Umbilical cord (tissue), 2 donors: ENCODE data around the gene BMAL1. TPM values are rescaled to one million over a fixed set of nuclear protein-coding genes. Genes with fewer than 3 reads are reported as not detected.
"Not testable (repeated sequence)": the region's sequence is repeated elsewhere in the genome, so short reads cannot be mapped to it uniquely, and the experiment has no call there.

Experiments used
- DNase-seq: peaks from one replicate; pipeline ENCODE4 v3.0.0-alpha.2; 2015; ENCODE audit warnings: low spot score
- total RNA-seq: library from RNA; depleted of rRNA; stranded (reverse); fragments of >200 nt; gene quantifications from one replicate; pipeline ENCODE4 v1.2.3, GENCODE V29; 2014; ENCODE audit warnings: low replicate concordance; ENCODE audit not compliant: insufficient read depth

BMAL1 gene
- total RNA-seq: 48.6 TPM

DNA sequence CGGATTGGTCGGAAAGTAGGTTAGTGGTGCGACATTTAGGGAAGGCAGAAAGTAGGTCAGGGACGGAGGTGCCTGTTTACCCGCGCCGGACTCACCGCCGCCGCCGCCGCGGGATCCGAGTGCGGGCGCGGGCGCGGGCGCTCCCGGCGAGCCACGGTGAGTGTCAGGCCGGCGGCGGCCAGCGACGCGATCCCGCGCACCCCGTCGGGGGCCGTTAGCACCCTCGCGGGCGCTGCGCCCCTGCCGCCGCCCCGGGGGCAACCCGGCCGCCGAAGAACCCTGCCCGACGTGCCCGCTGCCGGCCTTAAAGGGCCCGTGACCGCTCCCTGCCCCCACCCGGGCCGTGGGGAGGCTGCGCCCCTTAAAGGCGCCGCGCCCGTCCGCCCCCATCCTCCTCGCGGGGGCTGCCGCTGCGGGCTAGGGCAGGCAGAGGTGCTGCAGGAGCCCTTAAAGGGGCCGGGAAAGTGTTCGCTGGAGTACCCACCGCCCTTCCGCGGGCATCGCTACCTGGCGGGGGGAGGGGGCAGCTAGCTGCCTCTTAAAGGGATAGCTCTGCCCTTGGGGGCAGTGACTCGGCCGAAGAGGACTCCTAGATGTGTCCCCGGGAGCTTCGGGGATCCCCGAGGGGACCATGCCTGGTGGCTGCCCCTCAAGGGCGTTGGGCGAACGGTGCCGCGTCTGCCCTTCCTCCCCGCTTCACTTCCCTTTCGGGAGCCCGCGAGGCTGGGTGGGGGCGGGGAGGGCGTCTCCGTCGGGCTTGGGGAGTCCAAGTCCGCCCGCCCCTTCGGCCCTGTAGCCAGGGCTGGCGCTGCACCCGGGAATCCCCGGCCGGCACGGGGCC, at the start of gene BMAL1:
Gene BMAL1 (plus strand): TSS at position 23 of the 841 bp plus-strand sequence. CDS start 76,519 bp downstream, outside the sequence.
- peak; percentile 30 for DNase-seq

DNA sequence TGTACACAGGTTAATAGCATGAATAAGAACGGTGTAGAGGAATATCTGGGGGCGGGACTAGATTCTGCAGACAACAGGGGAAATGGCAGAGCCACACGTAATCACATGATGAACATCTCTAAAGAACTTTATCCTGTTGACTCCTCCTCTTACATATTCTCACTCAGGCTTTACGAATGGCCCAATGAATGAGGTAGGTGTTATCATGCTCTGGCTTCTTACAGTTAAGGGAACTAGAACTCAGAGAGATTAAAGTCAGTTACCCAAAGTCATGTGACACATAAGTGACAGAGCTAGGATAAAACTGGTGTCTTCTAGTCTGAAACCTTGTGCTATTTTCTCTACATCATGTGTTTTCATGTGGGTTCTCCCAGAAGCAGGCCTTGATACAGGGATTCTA, 49.0 kb upstream of the BMAL1 start:
- no peak for DNase-seq

DNA sequence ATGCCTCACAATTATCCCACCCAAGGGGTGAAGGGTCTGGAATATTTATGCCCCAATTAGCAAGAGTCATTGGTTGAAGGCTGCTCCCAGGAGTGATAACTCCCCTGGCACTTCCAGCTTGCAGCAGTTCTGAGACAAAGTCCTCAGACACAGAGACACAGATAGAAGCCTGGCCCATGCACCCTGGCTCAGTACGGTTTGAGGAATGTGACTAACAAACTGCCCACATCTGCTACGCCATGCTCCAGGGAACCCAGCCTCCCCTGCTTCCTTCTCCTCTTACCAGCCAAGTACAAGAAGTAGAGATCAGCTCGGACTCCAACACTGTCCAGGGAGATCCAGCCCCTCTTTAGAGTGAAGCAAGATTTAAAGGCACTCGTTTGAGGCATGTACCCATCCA, 48.5 kb upstream of the BMAL1 start:
- DNase-seq: no peak

DNA sequence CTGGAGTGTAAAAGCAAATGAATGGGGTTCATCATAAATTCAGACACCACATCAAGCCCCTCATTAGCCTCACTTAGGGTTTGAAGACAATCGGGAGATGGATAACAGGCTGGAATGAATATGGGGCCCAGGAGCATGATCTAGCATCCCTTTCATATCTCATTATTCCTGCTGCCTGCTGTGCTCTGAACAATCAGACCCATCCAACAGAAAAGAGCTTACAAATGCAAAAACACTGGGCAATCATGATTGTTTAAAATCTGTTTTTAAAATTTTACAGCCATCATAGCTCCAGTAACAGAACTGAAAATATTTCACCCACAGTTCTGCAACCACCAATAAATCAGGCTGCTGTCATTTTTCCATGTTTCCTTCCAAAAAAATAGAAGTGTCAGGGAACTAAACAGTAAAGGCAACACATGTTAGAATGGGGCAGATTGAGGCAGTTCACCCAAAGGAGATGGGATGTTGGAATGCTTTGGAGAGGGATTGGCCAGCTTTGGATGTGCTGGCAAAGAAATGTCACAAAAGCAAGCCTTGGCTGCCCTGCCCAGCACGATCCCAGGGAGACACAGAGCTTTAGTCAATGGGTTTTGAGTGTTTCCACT, 47.8 kb upstream of the BMAL1 start:
- DNase-seq: no peak

DNA sequence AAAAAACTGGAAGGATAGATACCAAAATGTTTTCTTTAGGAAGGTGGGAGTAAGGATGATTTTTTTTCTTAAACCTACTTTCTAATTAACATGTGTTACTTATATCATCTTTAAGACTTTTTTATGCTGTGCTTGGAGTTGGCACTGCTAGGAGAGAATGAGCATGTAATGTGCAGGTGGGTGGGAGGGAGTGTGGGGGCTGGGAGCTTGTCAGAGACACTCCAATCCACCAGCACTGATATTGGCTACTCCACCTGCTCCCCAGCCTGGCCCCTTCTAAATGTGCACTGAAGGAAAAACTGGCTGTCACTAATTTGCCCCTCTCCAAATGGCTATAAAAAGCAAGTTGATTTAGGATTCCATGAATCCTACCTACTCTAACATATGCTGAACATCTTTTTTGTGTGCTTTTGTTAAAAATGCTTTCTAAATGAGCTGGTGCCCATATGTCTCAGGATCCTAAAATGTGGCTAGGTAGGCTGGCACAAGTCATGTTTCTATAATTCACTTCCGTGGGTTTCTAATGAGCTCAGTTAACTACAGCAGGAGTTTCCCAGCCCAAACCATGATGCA, 44.3 kb upstream of the BMAL1 start:
- no peak for DNase-seq

DNA sequence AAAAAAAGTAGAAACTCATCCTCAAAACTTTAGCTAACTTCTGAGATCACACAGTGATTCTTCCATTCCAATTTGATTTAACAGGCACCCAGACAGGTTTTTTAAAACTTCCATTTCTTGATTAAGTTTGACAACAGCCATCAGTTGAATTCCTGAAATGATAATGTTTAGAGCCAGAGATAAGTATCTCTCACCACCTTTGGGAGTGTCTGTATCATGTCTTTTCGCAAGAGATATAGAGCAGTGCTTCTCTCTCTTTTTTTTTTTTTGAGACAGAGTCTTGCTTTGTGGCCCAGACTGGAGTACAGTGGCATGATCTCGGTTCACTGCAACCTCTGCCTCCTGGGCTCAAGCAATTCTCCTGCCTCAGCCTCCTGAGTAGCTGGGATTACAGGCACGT, 41.7 kb upstream of the BMAL1 start:
- peak; percentile 22 for DNase-seq

GRCh38 chr11:13236626-13237025, 41.0 kb upstream of the BMAL1 start:
- no peak for DNase-seq

GRCh38 chr11:13237761-13238160, 39.8 kb upstream of the BMAL1 start:
- no peak for DNase-seq

GRCh38 chr11:13238879-13239514, 38.6 kb upstream of the BMAL1 start:
- DNase-seq: no peak

- no peak for DNase-seq
Observed at GRCh38 chr11:13242564-13242963, 35.0 kb upstream of the BMAL1 start.

GRCh38 chr11:13247606-13248296, 29.8 kb upstream of the BMAL1 start:
- DNase-seq: no peak

- DNase-seq: no peak
Observed at GRCh38 chr11:13249177-13249576, 28.4 kb upstream of the BMAL1 start.

DNA sequence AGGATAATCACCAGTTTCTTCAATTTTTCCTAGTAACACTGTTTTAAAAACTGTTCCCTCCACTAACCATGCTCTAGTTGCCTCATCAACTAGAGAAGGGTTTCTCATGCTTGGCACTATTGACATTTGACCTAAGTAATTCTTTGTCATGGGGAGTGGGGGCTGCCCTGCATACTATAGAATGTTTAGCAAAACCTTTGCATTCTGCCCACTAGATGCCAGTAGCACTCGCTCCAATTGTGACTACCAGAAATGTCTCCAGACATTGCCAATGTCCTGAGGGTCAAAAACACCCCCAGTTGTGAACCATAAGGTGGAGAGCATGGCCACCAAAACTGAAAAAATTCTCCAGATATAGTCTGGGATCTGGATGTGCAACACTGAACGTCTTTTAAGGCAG, 27.6 kb upstream of the BMAL1 start:
- no peak for DNase-seq

- no peak for DNase-seq
Observed at GRCh38 chr11:13251966-13252365, 25.6 kb upstream of the BMAL1 start.

GRCh38 chr11:13252438-13252837, 25.2 kb upstream of the BMAL1 start:
- DNase-seq: no peak

GRCh38 chr11:13256216-13256615, 21.4 kb upstream of the BMAL1 start:
- no peak for DNase-seq

GRCh38 chr11:13258061-13258460, 19.5 kb upstream of the BMAL1 start:
- not testable (repeated sequence) for DNase-seq

- DNase-seq: no peak
Observed at GRCh38 chr11:13258855-13259254, 18.7 kb upstream of the BMAL1 start.

GRCh38 chr11:13259374-13259773, 18.2 kb upstream of the BMAL1 start:
- DNase-seq: no peak

DNA sequence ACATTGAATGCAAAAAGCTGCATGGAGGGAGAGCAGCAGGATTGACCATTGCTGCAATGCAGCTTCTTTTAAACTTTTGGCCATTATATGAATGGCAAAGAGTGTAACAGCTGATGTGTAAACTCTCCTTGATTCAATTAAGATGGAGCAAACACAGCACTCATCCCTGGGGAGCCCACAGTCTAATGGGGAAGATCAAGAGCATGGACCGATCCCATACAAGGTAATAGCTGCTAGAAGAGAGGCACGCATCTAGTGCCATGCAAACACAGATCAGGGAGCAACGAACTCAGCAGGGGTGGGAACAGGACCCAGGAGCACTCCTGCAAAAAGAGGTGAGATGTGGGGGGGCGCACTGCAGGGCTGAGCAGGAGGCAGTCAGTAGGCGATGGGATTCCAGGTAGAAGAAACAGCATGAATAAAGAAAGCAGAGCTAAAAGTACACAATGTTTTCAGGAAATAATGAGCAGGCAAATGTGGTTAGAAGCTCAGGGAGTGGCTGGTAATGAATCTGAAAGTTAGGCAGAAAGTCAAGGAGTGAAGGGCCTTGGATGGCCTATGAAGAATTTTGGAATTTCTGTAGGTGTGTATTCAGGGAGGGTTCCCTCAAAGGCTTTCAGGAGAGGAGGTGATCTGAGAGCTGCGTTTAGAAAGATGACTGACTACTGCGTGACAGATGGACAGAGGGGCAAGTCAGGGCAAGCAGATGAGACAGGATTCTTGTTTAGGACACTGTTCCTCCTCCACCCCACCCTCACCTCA, 17.2 kb upstream of the BMAL1 start:
- DNase-seq: no peak
